Progenitor cell of endocrine pancreas (in vitro differentiated cells): Measurements from ENCODE around the gene HOMEZ. TPM values are rescaled to one million over a fixed set of nuclear protein-coding genes. Genes with fewer than 3 reads are reported as not detected.

Source experiments
- DNase-seq: peaks from one replicate; pipeline ENCODE4 v3.0.0; 2021; ENCODE audit warnings: low spot score; ENCODE audit not compliant: unreplicated experiment
- H3K27ac Mint-ChIP-seq: 2 replicates; pipeline ENCODE4 v1.8.0; 2021; ENCODE audit warnings: mild to moderate bottlenecking, moderate library complexity, mixed read lengths
- H3K27me3 Mint-ChIP-seq: 2 replicates; pipeline ENCODE4 v1.8.0; 2021; ENCODE audit warnings: mixed read lengths
- H3K36me3 Mint-ChIP-seq: 2 replicates; pipeline ENCODE4 v1.8.0; 2022; ENCODE audit warnings: mixed read lengths; ENCODE audit not compliant: insufficient read depth
- H3K4me1 Mint-ChIP-seq: 2 replicates; pipeline ENCODE4 v1.8.0; 2021; ENCODE audit warnings: low read depth, mixed read lengths
- H3K4me3 Mint-ChIP-seq: 2 replicates; pipeline ENCODE4 v1.8.0; 2021; ENCODE audit warnings: low read depth, mild to moderate bottlenecking, moderate library complexity, mixed read lengths
- H3K9me3 Mint-ChIP-seq: 2 replicates; pipeline ENCODE4 v1.8.0; 2021; ENCODE audit warnings: low read depth, mixed read lengths
- CTCF ChIP-seq: fragments of 200-600 bp; sonication (generic); IDR thresholded peaks from one replicate; pipeline ENCODE4 v1.5.0; 2021; ENCODE audit warnings: antibody characterized with exemption, mild to moderate bottlenecking; ENCODE audit not compliant: unreplicated experiment
- total RNA-seq: library from RNA; stranded (reverse); gene quantifications from 2 replicates; pipeline ENCODE4 v1.2.1, GENCODE V29; 2021

HOMEZ gene
- total RNA-seq, 1 donor from 2014 or later: 21.1 TPM

- DNase-seq: no peak
- Mint-ChIP-seq H3K36me3 (peaks cover 1% of the 10 kb centered on the region), H3K9me3 (no peaks in the 10 kb centered on the region), H3K27ac (peak overlapping the region; percentile 87), H3K4me1 (peaks cover 12% of the 10 kb centered on the region), H3K4me3 (peak overlapping the region; percentile 38), H3K27me3 (no peaks in the 10 kb centered on the region)
- peak; percentile 29 for TF ChIP-seq CTCF
Measured at GRCh38 chr14:23299211-23299957, 13.5 kb upstream of the HOMEZ start.

GRCh38 chr14:23297611-23298277 lies 11.8 kb upstream of the HOMEZ start:
- no peak overlapping the region for H3K4me3 Mint-ChIP-seq
- no peak overlapping the region for H3K27ac Mint-ChIP-seq
- no peak for TF ChIP-seq CTCF
- peaks cover 1% of the 10 kb centered on the region for H3K36me3 Mint-ChIP-seq
- H3K9me3 Mint-ChIP-seq: no peaks in the 10 kb centered on the region
- H3K4me1 Mint-ChIP-seq: peaks cover 12% of the 10 kb centered on the region
- DNase-seq: no peak
- peaks cover 11% of the 10 kb centered on the region for H3K27me3 Mint-ChIP-seq

- no peak overlapping the region for H3K4me3 Mint-ChIP-seq
- H3K36me3 Mint-ChIP-seq: peaks cover 1% of the 10 kb centered on the region
- no peaks in the 10 kb centered on the region for H3K9me3 Mint-ChIP-seq
- DNase-seq: no peak
- TF ChIP-seq CTCF: no peak
- H3K27ac Mint-ChIP-seq: no peak overlapping the region
- peaks cover 11% of the 10 kb centered on the region for H3K27me3 Mint-ChIP-seq
- peaks cover 10% of the 10 kb centered on the region for H3K4me1 Mint-ChIP-seq
Measured at GRCh38 chr14:23297096-23297495, 11.2 kb upstream of the HOMEZ start.

- no peaks in the 10 kb centered on the region for H3K9me3 Mint-ChIP-seq
- no peak for TF ChIP-seq CTCF
- no peak overlapping the region for H3K4me3 Mint-ChIP-seq
- peaks cover 14% of the 10 kb centered on the region for H3K27me3 Mint-ChIP-seq
- H3K4me1 Mint-ChIP-seq: peaks cover 10% of the 10 kb centered on the region
- peaks cover 1% of the 10 kb centered on the region for H3K36me3 Mint-ChIP-seq
- DNase-seq: no peak
- no peak overlapping the region for H3K27ac Mint-ChIP-seq
Measured at GRCh38 chr14:23296012-23296777, 10.3 kb upstream of the HOMEZ start.
